ENCODE measurements around the gene ABCA7.

GRCh38 chr19:1103708-1104310, 63.9 kb downstream of the ABCA7 start, which contains the start of gene GPX4:
- no peak for TF ChIP-seq CTCF (IDR thresholded peaks at IDR 0.05; ENCODE audit: low read length)
- TF ChIP-seq EZH2phosphoT487 (IDR thresholded peaks at IDR 0.05; ENCODE audit: low read length), result no peak
